ENCODE results near the gene ASTN1. TPM values are rescaled to one million over a fixed set of nuclear protein-coding genes. Genes with fewer than 3 reads are reported as not detected.

ASTN1 gene
- total RNA-seq, 1 experiment from 2014 or later: 0.13 TPM

DNA sequence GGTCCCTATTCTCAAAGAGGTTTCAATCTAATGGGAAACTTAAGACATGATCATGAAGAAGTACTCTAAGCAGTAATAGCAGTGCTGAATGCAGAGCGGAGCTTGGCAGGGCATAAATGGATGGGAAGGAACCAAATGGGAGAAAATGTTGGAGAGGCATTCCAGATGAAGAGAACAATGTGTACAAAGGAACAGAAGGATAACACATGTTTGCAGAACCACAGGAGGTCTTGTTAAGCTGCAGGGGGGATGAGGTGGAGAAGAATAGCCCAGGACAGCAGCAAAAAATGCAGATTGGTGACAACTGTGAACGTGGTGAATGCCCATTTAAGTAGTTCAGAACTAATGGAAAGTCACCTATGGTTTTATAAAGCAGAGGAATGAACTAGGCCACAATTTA lies 99.1 kb downstream of the ASTN1 start:
- no peaks in the 10 kb centered on the region for H3K36me3 ChIP-seq
- no peak overlapping the region for H3K4me3 ChIP-seq
- H3K27me3 ChIP-seq (replicated peaks): no peaks in the 10 kb centered on the region
- H3K9me3 ChIP-seq (replicated peaks): no peaks in the 10 kb centered on the region
- DNase-seq (ENCODE audit: low read depth in 1 of 2, low spot score in 2 of 2): no peak
- H3K4me1 ChIP-seq (replicated peaks): no peaks in the 10 kb centered on the region
- H3K27ac ChIP-seq: no peak overlapping the region

GRCh38 chr1:177063648-177064047 lies 100.9 kb downstream of the ASTN1 start:
- no peak for DNase-seq (ENCODE audit: low read depth in 1 of 2, low spot score in 2 of 2)
- Histone ChIP-seq H3K9me3 (replicated peaks) (no peaks in the 10 kb centered on the region), H3K27me3 (replicated peaks) (no peaks in the 10 kb centered on the region), H3K36me3 (no peaks in the 10 kb centered on the region), H3K27ac (no peak overlapping the region), H3K4me3 (no peak overlapping the region), H3K4me1 (replicated peaks) (no peaks in the 10 kb centered on the region)

- H3K4me3 ChIP-seq: no peak overlapping the region
- H3K27me3 ChIP-seq (replicated peaks): no peaks in the 10 kb centered on the region
- H3K27ac ChIP-seq: no peak overlapping the region
- H3K4me1 ChIP-seq (replicated peaks): no peaks in the 10 kb centered on the region
- no peak for DNase-seq (ENCODE audit: low read depth in 1 of 2, low spot score in 2 of 2)
- no peaks in the 10 kb centered on the region for H3K36me3 ChIP-seq
- no peaks in the 10 kb centered on the region for H3K9me3 ChIP-seq (replicated peaks)
These were observed 110.0 kb downstream of the ASTN1 start for GRCh38 chr1:177054542-177054941.

DNA sequence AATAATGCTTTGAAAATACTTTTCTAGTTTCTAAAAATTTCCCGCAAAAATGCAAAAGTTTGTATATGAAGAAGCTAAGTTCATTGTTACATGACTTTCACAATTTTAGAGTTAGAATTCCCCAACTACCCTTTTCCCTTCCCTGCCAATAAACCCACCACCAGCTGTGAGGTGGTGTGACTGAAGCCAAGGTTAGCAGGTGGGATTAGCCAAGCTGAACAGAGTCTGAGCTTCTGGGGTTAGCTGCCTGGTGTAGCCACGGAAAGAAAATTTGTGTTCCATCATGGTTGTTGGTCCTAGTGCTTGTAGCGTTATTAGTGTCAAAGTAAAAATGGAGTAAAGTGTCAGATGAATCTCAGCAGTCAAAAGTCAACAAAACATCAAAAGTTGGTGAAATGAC lies 110.9 kb downstream of the ASTN1 start:
- no peak overlapping the region for H3K4me3 ChIP-seq
- no peak overlapping the region for H3K27ac ChIP-seq
- H3K27me3 ChIP-seq (replicated peaks): no peaks in the 10 kb centered on the region
- H3K9me3 ChIP-seq (replicated peaks): no peaks in the 10 kb centered on the region
- DNase-seq (ENCODE audit: low read depth in 1 of 2, low spot score in 2 of 2): no peak
- no peaks in the 10 kb centered on the region for H3K36me3 ChIP-seq
- no peaks in the 10 kb centered on the region for H3K4me1 ChIP-seq (replicated peaks)

DNA sequence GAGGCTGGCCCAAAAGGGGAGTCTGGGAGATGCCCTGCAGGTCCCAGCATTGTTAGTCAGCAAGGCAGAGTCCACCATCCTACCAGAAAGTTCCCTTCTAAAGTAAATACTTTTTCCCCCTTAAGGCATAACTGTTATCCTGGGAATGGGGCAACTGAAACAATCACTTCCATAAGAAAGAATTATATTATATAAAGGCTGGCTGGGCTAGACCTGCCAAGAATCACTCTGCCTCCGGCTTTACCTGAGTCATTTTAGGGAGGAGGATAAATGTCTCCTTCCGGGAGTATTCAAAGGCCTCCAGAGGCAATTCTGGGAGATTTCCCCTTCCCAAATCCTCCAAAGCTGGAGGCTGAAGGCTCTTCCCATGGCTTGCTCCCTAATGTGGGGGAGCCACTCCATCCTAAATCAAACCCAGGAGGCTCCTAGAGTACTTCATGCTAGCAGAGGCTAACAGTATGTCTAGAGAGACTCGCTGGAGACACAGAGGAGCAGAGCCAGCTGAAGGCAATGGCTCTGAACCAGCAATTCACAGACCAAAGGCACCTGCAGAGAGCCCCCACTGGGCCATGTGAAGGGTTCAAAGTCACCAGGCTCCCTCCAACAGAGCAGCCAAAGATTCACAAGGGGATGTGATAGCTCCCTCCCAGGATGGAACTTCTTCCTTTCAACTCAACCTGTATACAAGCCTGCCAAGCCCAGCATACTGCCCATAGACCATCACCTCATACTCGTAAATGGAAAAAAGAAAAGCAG lies 116.0 kb downstream of the ASTN1 start:
- no peak for DNase-seq (ENCODE audit: low read depth in 1 of 2, low spot score in 2 of 2)
- no peaks in the 10 kb centered on the region for H3K27me3 ChIP-seq (replicated peaks)
- H3K4me3 ChIP-seq: no peak overlapping the region
- no peaks in the 10 kb centered on the region for H3K36me3 ChIP-seq
- H3K9me3 ChIP-seq (replicated peaks): no peaks in the 10 kb centered on the region
- H3K27ac ChIP-seq: no peak overlapping the region
- no peaks in the 10 kb centered on the region for H3K4me1 ChIP-seq (replicated peaks)

DNA sequence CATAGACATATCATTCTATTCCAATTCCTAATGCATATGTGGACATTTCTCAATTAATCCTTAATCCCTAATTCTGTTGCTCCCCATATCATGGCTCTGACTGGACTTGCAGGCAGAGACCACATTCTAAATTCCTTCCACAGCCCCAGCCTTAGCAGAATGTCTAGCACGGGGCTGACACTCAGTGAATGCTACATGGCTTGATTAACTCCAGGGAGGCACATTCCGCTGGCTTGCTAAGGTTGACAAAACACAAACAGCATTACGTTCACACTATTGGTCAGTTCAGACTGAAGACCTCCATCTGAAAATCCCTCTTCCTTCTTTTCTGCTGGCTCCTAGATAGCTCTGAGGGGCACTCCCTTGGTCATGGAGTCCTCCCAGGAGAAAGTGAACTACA lies 119.4 kb downstream of the ASTN1 start:
- DNase-seq (ENCODE audit: low read depth in 1 of 2, low spot score in 2 of 2): no peak
- Histone ChIP-seq H3K4me3 (no peak overlapping the region), H3K9me3 (replicated peaks) (no peaks in the 10 kb centered on the region), H3K4me1 (replicated peaks) (no peaks in the 10 kb centered on the region), H3K27me3 (replicated peaks) (no peaks in the 10 kb centered on the region), H3K27ac (no peak overlapping the region), H3K36me3 (no peaks in the 10 kb centered on the region)

DNA sequence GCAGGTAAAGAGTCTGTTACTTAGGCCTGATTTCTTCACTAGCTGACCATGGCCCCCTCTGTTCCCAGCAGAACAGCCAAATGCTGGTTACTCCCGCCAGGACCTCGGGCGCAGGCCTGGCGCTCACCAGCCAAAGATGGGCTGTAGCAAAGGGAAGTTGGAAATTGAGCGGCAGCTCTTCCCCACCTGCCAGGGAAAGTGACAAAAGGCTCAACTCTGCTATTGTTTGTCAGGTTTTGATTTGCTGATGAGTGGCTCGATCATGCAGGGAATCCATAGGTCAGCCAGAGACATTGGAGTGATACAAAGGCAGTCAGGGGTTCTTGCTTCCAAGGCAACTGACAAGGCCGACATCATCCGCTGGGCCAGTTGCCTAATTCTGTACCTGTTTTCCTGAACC lies 120.1 kb downstream of the ASTN1 start:
- H3K9me3 ChIP-seq (replicated peaks): no peaks in the 10 kb centered on the region
- H3K36me3 ChIP-seq: no peaks in the 10 kb centered on the region
- DNase-seq (ENCODE audit: low read depth in 1 of 2, low spot score in 2 of 2): no peak
- no peaks in the 10 kb centered on the region for H3K27me3 ChIP-seq (replicated peaks)
- H3K4me3 ChIP-seq: no peak overlapping the region
- H3K27ac ChIP-seq: no peak overlapping the region
- H3K4me1 ChIP-seq (replicated peaks): no peaks in the 10 kb centered on the region

GRCh38 chr1:177043597-177043996 lies 120.9 kb downstream of the ASTN1 start:
- DNase-seq (ENCODE audit: low read depth in 1 of 2, low spot score in 2 of 2): no peak
- Histone ChIP-seq H3K27me3 (replicated peaks) (no peaks in the 10 kb centered on the region), H3K27ac (no peak overlapping the region), H3K4me1 (replicated peaks) (no peaks in the 10 kb centered on the region), H3K9me3 (replicated peaks) (no peaks in the 10 kb centered on the region), H3K36me3 (no peaks in the 10 kb centered on the region), H3K4me3 (no peak overlapping the region)

DNA sequence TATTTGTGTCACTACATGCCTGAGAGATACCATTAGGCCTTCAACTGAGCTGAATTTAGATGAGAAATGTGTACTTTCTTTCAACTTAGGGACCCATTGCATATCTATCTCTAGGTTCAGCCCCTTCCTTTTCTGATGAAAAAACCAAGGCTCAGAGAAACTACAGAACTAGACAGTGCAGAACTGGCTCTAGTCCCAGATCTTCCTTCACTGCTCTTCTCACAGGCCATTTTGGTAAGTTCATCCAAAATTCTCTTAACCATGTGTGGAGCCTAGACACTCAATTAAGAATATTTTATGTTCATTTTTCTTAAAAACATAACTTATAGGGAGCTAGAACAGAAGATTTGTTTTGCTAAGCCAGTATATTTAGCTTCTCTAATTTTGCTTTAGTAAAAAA lies 128.9 kb downstream of the ASTN1 start:
- H3K4me1 ChIP-seq (replicated peaks): no peaks in the 10 kb centered on the region
- no peak overlapping the region for H3K27ac ChIP-seq
- no peaks in the 10 kb centered on the region for H3K9me3 ChIP-seq (replicated peaks)
- H3K27me3 ChIP-seq (replicated peaks): peaks cover 7% of the 10 kb centered on the region; the same call in 1 of the 2 replicates
- H3K4me3 ChIP-seq: no peak overlapping the region
- H3K36me3 ChIP-seq: no peaks in the 10 kb centered on the region
- no peak for DNase-seq (ENCODE audit: low read depth in 1 of 2, low spot score in 2 of 2)

GRCh38 chr1:177033628-177034027 lies 130.9 kb downstream of the ASTN1 start:
- no peaks in the 10 kb centered on the region for H3K4me1 ChIP-seq (replicated peaks)
- H3K9me3 ChIP-seq (replicated peaks): no peaks in the 10 kb centered on the region
- no peak overlapping the region for H3K27ac ChIP-seq
- H3K4me3 ChIP-seq: no peak overlapping the region
- peaks cover 7% of the 10 kb centered on the region; the same call in 1 of the 2 replicates for H3K27me3 ChIP-seq (replicated peaks)
- no peak for DNase-seq (ENCODE audit: low read depth in 1 of 2, low spot score in 2 of 2)
- no peaks in the 10 kb centered on the region for H3K36me3 ChIP-seq

GRCh38 chr1:177032434-177032833 lies 132.1 kb downstream of the ASTN1 start:
- peaks cover 7% of the 10 kb centered on the region; the same call in 1 of the 2 replicates for H3K27me3 ChIP-seq (replicated peaks)
- no peaks in the 10 kb centered on the region for H3K36me3 ChIP-seq
- H3K27ac ChIP-seq: no peak overlapping the region
- H3K9me3 ChIP-seq (replicated peaks): no peaks in the 10 kb centered on the region
- H3K4me1 ChIP-seq (replicated peaks): no peaks in the 10 kb centered on the region
- DNase-seq (ENCODE audit: low read depth in 1 of 2, low spot score in 2 of 2): no peak
- no peak overlapping the region for H3K4me3 ChIP-seq

- H3K27me3 ChIP-seq (replicated peaks): no peaks in the 10 kb centered on the region
- DNase-seq (ENCODE audit: low read depth in 1 of 2, low spot score in 2 of 2): no peak
- no peak overlapping the region for H3K4me3 ChIP-seq
- H3K36me3 ChIP-seq: no peaks in the 10 kb centered on the region
- no peak overlapping the region for H3K27ac ChIP-seq
- no peaks in the 10 kb centered on the region for H3K9me3 ChIP-seq (replicated peaks)
- no peaks in the 10 kb centered on the region for H3K4me1 ChIP-seq (replicated peaks)
These were observed 139.9 kb downstream of the ASTN1 start for GRCh38 chr1:177024623-177025022.

DNA sequence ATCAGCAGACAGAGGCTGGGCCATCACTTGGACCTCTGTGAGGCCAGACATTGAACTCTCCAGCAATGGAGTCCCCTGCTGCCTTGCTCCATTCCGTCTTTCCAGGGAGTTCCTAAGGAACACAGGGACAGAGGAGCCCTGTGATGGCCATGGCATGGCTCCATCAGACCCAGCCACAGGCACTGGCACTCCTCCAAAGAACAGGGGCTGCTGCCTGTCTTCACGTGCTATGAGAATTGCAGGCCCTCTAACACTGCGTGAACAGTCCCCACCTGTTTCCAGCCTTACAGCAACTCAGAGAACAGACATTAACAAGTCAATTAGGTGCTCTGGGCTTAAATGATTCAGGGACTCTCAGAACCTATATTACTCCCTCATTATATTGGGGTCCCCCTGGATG lies 140.8 kb downstream of the ASTN1 start:
- no peak overlapping the region for H3K27ac ChIP-seq
- H3K4me3 ChIP-seq: no peak overlapping the region

GRCh38 chr1:177023249-177023648 lies 141.3 kb downstream of the ASTN1 start:
- H3K4me3 ChIP-seq: no peak overlapping the region
- DNase-seq (ENCODE audit: low read depth in 1 of 2, low spot score in 2 of 2): no peak
- H3K36me3 ChIP-seq: no peaks in the 10 kb centered on the region
- H3K9me3 ChIP-seq (replicated peaks): no peaks in the 10 kb centered on the region
- H3K27me3 ChIP-seq (replicated peaks): no peaks in the 10 kb centered on the region
- no peak overlapping the region for H3K27ac ChIP-seq
- H3K4me1 ChIP-seq (replicated peaks): no peaks in the 10 kb centered on the region

More for the DNA sequence above, 140.8 kb downstream of the ASTN1 start:
- DNase-seq (ENCODE audit: low read depth in 1 of 2, low spot score in 2 of 2): no peak
- Histone ChIP-seq H3K4me1 (replicated peaks) (no peaks in the 10 kb centered on the region), H3K36me3 (no peaks in the 10 kb centered on the region), H3K9me3 (replicated peaks) (no peaks in the 10 kb centered on the region), H3K27me3 (replicated peaks) (no peaks in the 10 kb centered on the region)

DNA sequence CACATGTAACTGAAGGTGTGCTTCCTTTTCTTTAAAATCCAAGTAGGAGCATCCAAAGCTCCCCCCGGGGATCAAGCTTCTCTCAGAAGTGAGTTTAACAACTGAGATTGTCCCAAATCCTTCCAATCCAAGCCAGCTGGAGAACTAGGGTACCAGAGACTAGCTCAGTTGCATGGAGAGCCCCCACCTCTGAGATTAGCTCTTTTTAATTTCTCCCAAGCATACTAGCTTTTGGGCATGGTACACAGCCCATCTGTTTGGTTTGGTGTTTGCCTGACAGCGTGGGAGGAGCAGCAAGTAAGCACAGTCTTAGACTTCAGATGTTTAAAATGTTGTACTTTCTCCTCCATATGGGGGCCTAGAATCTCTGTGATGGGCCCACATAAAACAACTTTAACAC lies 142.8 kb downstream of the ASTN1 start:
- Histone ChIP-seq H3K27ac (no peak overlapping the region), H3K9me3 (replicated peaks) (no peaks in the 10 kb centered on the region), H3K4me1 (replicated peaks) (no peaks in the 10 kb centered on the region), H3K36me3 (no peaks in the 10 kb centered on the region), H3K27me3 (replicated peaks) (no peaks in the 10 kb centered on the region), H3K4me3 (no peak overlapping the region)
- DNase-seq (ENCODE audit: low read depth in 1 of 2, low spot score in 2 of 2): no peak

All from SJSA1 (cell line).